NCI-H146 (cell line): ENCODE results near the gene TLE4.
A peak's percentile ranks its signal among the peaks of the same experiment; 100 is the strongest.
"Not testable (repeated sequence)": the region's sequence is repeated elsewhere in the genome, so short reads cannot be mapped to it uniquely, and the experiment has no call there.

ENCODE experiments used
- DNase-seq: peaks from one replicate; lab custom pipeline; 2025; lab: John Stamatoyannopoulos, UW

Gene TLE4

GRCh38 chr9:79741381-79741780 lies 169.6 kb downstream of the TLE4 start:
- DNase-seq, result no peak

DNA sequence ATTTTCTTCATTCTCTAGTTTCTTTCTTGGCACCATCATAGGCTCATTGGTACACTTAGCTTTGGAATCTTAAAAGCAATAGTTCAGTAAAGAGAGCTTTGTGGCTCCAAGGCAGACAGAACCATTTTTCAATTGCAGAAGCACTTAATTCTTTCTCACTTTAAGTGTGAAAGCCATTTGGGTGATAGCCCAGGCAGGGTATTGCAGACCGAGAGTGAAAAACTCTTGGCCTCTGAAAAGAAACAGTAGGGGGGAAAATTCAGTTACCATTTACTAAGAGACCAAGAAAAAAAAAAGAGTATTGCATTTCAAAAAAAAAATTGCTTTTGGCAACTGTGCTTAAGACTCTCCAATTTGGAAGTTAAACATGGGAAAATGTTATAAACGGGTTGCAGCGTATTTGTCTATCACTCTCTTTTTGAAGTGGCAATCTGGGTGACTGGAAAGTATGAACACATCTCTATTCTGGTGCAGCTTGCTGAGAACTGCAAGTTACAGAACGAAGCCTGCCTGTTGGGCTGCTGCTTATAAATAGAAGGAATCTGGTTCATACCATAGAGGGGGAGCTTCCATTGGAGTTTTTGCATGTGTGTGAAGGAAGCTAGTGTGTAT lies 170.5 kb downstream of the TLE4 start:
- DNase-seq, result no peak

DNA sequence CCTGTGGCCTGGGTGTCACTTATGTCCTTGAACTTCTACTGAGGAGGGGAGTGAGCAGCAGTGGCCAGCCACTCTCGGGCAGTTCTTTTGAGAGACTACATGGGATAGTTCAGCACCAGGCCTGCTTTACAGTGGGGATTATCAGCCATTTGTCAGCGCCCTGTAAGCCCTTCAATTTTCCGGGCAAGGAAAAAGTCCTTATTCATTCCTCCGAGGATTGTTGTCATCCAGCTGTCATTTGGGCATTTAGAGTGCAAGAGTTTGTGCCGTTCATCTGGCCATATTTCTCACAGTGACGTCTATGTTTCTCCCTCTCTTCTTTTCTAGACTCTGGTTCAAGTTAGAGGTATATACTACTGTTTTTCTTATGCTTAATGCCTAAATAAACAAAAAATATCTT lies 172.8 kb downstream of the TLE4 start:
- DNase-seq, result no peak

GRCh38 chr9:79745752-79746336 lies 174.1 kb downstream of the TLE4 start:
- DNase-seq, result no peak

GRCh38 chr9:79751895-79752466 lies 180.2 kb downstream of the TLE4 start:
- DNase-seq, result not testable (repeated sequence)

DNA sequence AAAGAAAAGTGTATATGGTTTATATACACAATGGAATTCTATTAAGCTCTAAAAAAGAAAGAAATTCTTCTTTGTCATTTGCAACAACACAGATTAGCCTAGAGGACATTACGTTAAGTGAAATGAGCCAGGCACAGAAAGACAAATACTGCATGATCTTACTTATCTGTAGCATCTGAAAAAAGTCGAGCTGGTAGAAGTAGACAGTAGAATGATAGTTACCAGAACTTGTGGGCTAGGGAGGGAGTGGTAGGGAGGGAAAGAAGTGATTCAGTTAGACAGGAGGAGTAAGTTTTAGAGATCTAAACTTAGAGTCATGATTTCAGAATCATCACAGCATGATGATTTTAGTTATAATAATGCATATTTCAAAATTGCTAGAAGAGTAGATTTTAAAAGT lies 184.6 kb downstream of the TLE4 start:
- no peak for DNase-seq

DNA sequence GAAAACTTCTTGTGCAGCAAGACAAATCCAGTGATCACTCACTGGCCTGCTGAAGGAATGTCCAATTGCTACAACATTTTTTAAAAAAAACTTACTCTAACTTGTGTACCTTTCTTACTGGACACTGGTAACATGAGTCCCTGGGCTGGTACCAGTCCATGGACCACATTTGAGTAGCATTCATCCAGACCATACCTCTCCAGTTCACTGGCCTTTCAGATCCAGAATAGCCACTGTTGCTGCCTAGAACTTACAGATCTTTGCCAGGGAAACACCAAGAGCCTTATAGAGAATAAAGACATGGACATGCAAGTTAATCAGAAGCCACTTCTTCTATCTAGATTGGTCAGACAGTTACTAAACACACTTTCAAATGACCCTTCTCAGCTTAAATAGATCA lies 185.3 kb downstream of the TLE4 start:
- DNase-seq, result no peak

- DNase-seq, result no peak
Observed at GRCh38 chr9:79757881-79758669, 186.3 kb downstream of the TLE4 start.

GRCh38 chr9:79759460-79759859 lies 187.7 kb downstream of the TLE4 start:
- DNase-seq, result no peak

GRCh38 chr9:79762070-79762469 lies 190.3 kb downstream of the TLE4 start:
- DNase-seq, result no peak

DNA sequence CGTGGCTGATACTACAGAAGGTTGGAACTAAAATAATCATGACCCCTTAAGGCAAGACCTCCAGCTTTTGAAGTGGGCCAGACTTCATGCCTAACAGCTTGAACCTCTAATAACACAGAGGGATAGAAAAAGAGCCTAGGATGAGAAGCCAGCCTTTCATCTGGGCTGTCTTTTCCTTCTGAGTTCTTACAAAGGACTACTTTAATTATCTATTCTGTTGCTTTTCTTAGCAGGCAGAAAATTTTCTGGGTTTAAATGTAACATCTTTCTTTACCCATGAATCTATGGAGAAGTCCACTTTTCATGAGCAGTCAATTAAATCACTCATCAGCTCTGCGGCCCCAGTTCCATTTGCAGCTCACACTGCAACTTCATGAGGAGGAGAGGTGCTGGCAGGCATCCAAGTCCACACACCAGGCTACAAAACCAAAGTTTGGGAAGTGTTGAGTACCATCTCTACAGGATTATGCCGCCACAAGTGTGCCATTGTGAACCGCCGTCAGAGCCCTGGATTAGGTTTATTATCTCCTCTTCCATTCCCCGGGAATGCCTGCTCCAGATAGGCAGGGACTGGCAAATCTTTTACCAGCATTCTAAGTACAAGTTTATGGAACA lies 192.0 kb downstream of the TLE4 start:
- DNase-seq, result no peak

DNA sequence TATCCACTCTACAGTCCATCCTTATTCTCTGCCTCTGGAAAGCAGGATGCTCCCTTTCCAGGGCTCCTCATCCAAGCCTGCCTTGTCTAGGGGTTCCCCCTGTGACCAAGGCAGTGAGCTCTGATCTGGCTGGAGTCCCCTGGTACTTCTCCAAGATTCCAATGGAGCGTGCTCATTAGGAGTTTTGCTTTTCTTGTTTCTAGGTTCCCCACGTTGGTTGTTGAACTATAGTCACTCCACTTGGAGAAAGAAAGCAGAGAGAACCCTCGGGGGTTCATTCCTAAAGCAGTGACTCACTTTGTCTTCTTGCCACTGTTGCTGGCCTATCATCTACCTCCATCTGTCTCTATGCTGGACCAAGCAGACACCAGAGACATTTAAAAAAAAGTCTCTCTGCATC lies 192.6 kb downstream of the TLE4 start:
- DNase-seq, result no peak

GRCh38 chr9:79765466-79765865 lies 193.7 kb downstream of the TLE4 start:
- no peak for DNase-seq

DNA sequence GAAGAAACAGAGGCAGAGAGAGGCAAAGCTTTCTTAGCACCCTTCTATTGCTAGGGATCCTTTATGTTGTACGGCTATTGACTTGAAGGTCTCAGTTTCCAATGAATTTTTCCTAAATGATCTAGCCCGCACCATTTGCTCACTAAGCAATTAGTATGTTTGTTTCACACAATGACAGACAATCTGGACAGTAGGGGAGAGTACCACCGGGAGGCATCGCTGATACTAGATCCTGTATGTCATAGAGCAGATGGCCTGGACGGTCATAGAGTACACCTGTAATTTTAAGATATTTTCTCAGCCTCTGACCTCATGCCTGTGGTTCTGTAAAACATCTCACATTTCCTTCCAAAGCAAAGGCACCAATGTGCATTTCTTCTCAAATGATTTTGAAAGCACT lies 194.3 kb downstream of the TLE4 start:
- peak; percentile 5 for DNase-seq

DNA sequence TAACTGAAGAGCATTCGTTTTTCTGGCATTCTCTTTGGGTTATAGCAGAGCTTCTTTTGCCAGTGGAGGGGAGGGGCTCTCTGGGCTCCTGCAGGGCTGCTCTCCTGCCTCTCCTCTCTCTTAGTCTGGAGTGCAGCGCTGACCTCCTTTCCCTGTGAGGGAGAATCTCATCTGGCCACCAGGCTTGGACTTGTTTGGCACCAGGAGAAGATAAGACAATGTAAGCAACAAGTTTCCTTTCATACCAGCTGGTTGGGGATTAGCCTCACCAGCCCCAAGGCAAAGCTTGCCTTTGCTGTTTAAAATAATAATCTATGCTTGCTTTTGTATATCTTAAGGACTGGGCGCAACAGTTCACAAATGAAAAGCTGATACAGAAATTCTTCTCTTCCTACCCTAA lies 196.4 kb downstream of the TLE4 start:
- DNase-seq, result no peak

GRCh38 chr9:79769476-79770275 lies 197.9 kb downstream of the TLE4 start:
- DNase-seq, result no peak

- DNase-seq, result no peak
Observed at GRCh38 chr9:79774356-79774755, 202.6 kb downstream of the TLE4 start.
